Ishikawa (cell line): ENCODE data around the gene TMEM242.

ENCODE experiments used
- CEBPB ChIP-seq: IDR thresholded peaks from 2 replicates; pipeline ENCODE4 v1.6.1; 2012
- CREB1 ChIP-seq: IDR thresholded peaks from 2 replicates; pipeline ENCODE4 v1.6.1; 2012; ENCODE audit warnings: low read depth
- EGR1 ChIP-seq: IDR thresholded peaks from 2 replicates; pipeline ENCODE4 v1.6.1; 2012
- EP300 ChIP-seq: IDR thresholded peaks from 2 replicates; pipeline ENCODE4 v1.6.1; 2012; ENCODE audit warnings: borderline replicate concordance
- FOXM1 ChIP-seq: IDR thresholded peaks from 2 replicates; pipeline ENCODE4 v1.6.1; 2012; ENCODE audit warnings: low read depth, borderline replicate concordance
- MAX ChIP-seq: IDR thresholded peaks from 2 replicates; pipeline ENCODE4 v1.6.1; 2012
- NFIC ChIP-seq: IDR thresholded peaks from 2 replicates; pipeline ENCODE4 v1.6.1; 2012
- RAD21 ChIP-seq: IDR thresholded peaks from 2 replicates; pipeline ENCODE4 v1.6.1; 2012; ENCODE audit warnings: low read depth
- REST ChIP-seq: IDR thresholded peaks from 2 replicates; pipeline ENCODE4 v1.6.1; 2012; ENCODE audit warnings: low read depth, mild to moderate bottlenecking
- TAF1 ChIP-seq: IDR thresholded peaks from 2 replicates; pipeline ENCODE4 v1.6.1; 2012; ENCODE audit warnings: low read depth, mild to moderate bottlenecking
- TCF12 ChIP-seq: IDR thresholded peaks from 2 replicates; pipeline ENCODE4 v1.6.1; 2012; ENCODE audit warnings: low read depth
- TEAD4 ChIP-seq: IDR thresholded peaks from 2 replicates; pipeline ENCODE4 v1.6.1; 2012
- USF1 ChIP-seq: IDR thresholded peaks from 2 replicates; pipeline ENCODE4 v1.6.1; 2012
- YY1 ChIP-seq: IDR thresholded peaks from 2 replicates; pipeline ENCODE4 v1.6.1; 2012; ENCODE audit warnings: low read depth
- ZBTB7A ChIP-seq: IDR thresholded peaks from 2 replicates; pipeline ENCODE4 v1.6.1; 2012; ENCODE audit warnings: low read depth

The TMEM242 gene

GRCh38 chr6:157265186-157265585 is 58.1 kb downstream of the TMEM242 start:
- TF ChIP-seq CEBPB (no peak), REST (no peak), TEAD4 (no peak), USF1 (no peak), CREB1 (no peak), EP300 (no peak), EGR1 (no peak)

- TF ChIP-seq YY1 (no peak), USF1 (no peak), EP300 (no peak), MAX (no peak)
Observed at GRCh38 chr6:157264701-157265100, 58.6 kb downstream of the TMEM242 start.

GRCh38 chr6:157263881-157264397 is 59.4 kb downstream of the TMEM242 start:
- TF ChIP-seq RAD21 (no peak), REST (no peak), EGR1 (no peak), TEAD4 (no peak), TAF1 (no peak), TCF12 (no peak), ZBTB7A (no peak), EP300 (no peak), CEBPB (no peak), CREB1 (no peak), MAX (no peak), NFIC (no peak), USF1 (no peak), FOXM1 (no peak)

GRCh38 chr6:157263146-157263545 is 60.2 kb downstream of the TMEM242 start:
- TF ChIP-seq RAD21 (no peak), EGR1 (no peak), USF1 (no peak), EP300 (no peak), NFIC (no peak), TAF1 (no peak), REST (no peak), TCF12 (no peak), CREB1 (no peak), ZBTB7A (no peak), MAX (no peak), YY1 (no peak), TEAD4 (no peak), CEBPB (no peak)
